Measurements from ENCODE around the gene MAFG. TPM values are rescaled to one million over a fixed set of nuclear protein-coding genes. Genes with fewer than 3 reads are reported as not detected.

MAFG gene
- total and polyA plus RNA-seq, 2 of the 13 experiments (the other 11 are each of a cell fraction or from before 2014, with no cell fraction given) = 14.5 to 20.0 TPM

GRCh38 chr17:81928544-81929252 is 1.2 kb upstream of the MAFG start (continued):
- peak; percentile 53; the same call in 1 of the 2 replicates for TF ChIP-seq THAP9 (CRISPR knock-in tag; IDR thresholded peaks at IDR 0.05; ENCODE audit: borderline replicate concordance)
- peak; percentile 21; the same call in 1 of the 2 replicates for TF ChIP-seq ETV5 (CRISPR knock-in tag; IDR thresholded peaks at IDR 0.05; ENCODE audit: borderline replicate concordance)
- 0 out of 2 replicates have a peak, but pooled peaks have one; percentile 24 for TF ChIP-seq TRIM24 (CRISPR knock-in tag; IDR thresholded peaks at IDR 0.05)
- peak; percentile 66; the same call in 1 of the 2 replicates for TF ChIP-seq MTA1 (CRISPR knock-in tag; IDR thresholded peaks at IDR 0.05; ENCODE audit: borderline replicate concordance)
- TF ChIP-seq MIXL1 (CRISPR knock-in tag; IDR thresholded peaks at IDR 0.05) = 0 out of 2 replicates have a peak, but pooled peaks have one; percentile 4
- TF ChIP-seq MIER2 (CRISPR knock-in tag; IDR thresholded peaks at IDR 0.05) = no peak; the same call in 1 of the 2 replicates
- 0 out of 2 replicates have a peak, but pooled peaks have one; percentile 5 for TF ChIP-seq TFDP1 (CRISPR knock-in tag; IDR thresholded peaks at IDR 0.05; ENCODE audit: borderline replicate concordance)
- peak; percentile 2; the same call in 1 of the 2 replicates for TF ChIP-seq ZNF280D (CRISPR knock-in tag; IDR thresholded peaks at IDR 0.05)
- TF ChIP-seq ZNF724P (CRISPR knock-in tag; IDR thresholded peaks at IDR 0.05; ENCODE audit: borderline replicate concordance) = no peak
- no peak for TF ChIP-seq ZNF546 (CRISPR knock-in tag; conservative IDR thresholded peaks at IDR 0.05)
- TF ChIP-seq CSRNP2 (CRISPR knock-in tag; conservative IDR thresholded peaks at IDR 0.05; ENCODE audit: low read depth) = no peak
- TF ChIP-seq ZNF605 (CRISPR knock-in tag; IDR thresholded peaks at IDR 0.05) = peak; percentile 41; the same call in 1 of the 2 replicates
- TF ChIP-seq ZBTB1 (CRISPR knock-in tag; IDR thresholded peaks at IDR 0.05; ENCODE audit: borderline replicate concordance) = no peak
- TF ChIP-seq ZNF850 (CRISPR knock-in tag; conservative IDR thresholded peaks at IDR 0.05) = no peak
- TF ChIP-seq ZC3H13 (CRISPR knock-in tag; IDR thresholded peaks at IDR 0.05) = no peak
- no peak for TF ChIP-seq SMARCE1 (IDR thresholded peaks at IDR 0.05; ENCODE audit: borderline replicate concordance)
- no peak for TF ChIP-seq ZNF780A (CRISPR knock-in tag; IDR thresholded peaks at IDR 0.05)

Measured in HepG2 (cell line).